HG02759 (cell line): Measurements from ENCODE around the gene TMEM144.

ENCODE experiments used
- ATAC-seq: cut with Tn5 transposase; IDR thresholded peaks from one replicate; pipeline ENCODE4 v1.9.1; 2021; ENCODE audit warnings: mild to moderate bottlenecking, moderate library complexity; ENCODE audit not compliant: unreplicated experiment

The TMEM144 gene

GRCh38 chr4:158292156-158292555 is 81.9 kb downstream of the TMEM144 start:
- ATAC-seq = no peak

- no peak for ATAC-seq
Observed at GRCh38 chr4:158295053-158295452, 84.8 kb downstream of the TMEM144 start.

GRCh38 chr4:158297866-158298265 is 87.6 kb downstream of the TMEM144 start:
- ATAC-seq = no peak

- no peak for ATAC-seq
Observed at GRCh38 chr4:158299459-158300007, 89.2 kb downstream of the TMEM144 start.

GRCh38 chr4:158300012-158300411 is 89.7 kb downstream of the TMEM144 start:
- no peak for ATAC-seq

- no peak for ATAC-seq
Observed at GRCh38 chr4:158302076-158302866, 92.0 kb downstream of the TMEM144 start.

GRCh38 chr4:158304694-158305093 is 94.4 kb downstream of the TMEM144 start:
- ATAC-seq = no peak
